Upper lobe of left lung (tissue), 6 donors: Measurements from ENCODE around the gene TRAF5. TPM values are rescaled to one million over a fixed set of nuclear protein-coding genes. Genes with fewer than 3 reads are reported as not detected.

Experiments used
- ATAC-seq, 2 donors: fragments of 200-7000 bp; cut with Tn5 transposase; one replicate each; pipeline ENCODE4 v1.9.1; 2022; ENCODE audit warnings: mild to moderate bottlenecking in 2 of 2, moderate library complexity in 2 of 2; ENCODE audit not compliant: low FRiP score in 2 of 2
- DNase-seq, 2 donors: peaks; one replicate each; pipeline ENCODE4 v3.0.0-alpha.2; 2019 to 2020
- H3K27ac ChIP-seq, 4 donors: fragments of 200-600 bp; sonication (generic); one replicate each; pipeline ENCODE4 v1.5.1; 2016 to 2019
- H3K27me3 ChIP-seq, 4 donors: fragments of 200-600 bp; sonication (generic); one replicate each; pipeline ENCODE4 v1.5.1; 2017 to 2019
- H3K36me3 ChIP-seq, 4 donors: fragments of 200-600 bp; sonication (generic); one replicate each; pipeline ENCODE4 v1.5.1; 2016 to 2019
- H3K4me1 ChIP-seq, 4 donors: fragments of 200-600 bp; sonication (generic); one replicate each; pipeline ENCODE4 v1.5.1; 2018 to 2019
- H3K4me3 ChIP-seq, 4 donors: fragments of 200-600 bp; sonication (generic); one replicate each; pipeline ENCODE4 v1.5.1; 2017 to 2019; ENCODE audit warnings: mild to moderate bottlenecking in 2 of 4, moderate library complexity in 1 of 4
- H3K9me3 ChIP-seq, 4 donors: fragments of 200-600 bp; sonication (generic); one replicate each; pipeline ENCODE4 v1.5.1; 2018 to 2019
- CTCF ChIP-seq, 6 experiments: fragments of 450-650 bp in 4 of 6; fragments of 200-600 bp in 2 of 6; sonication (generic) in 2 of 6; IDR thresholded peaks; one replicate each; pipeline ENCODE4 v1.5.1; 2016 to 2019; ENCODE audit warnings: antibody characterized with exemption in 6 of 6
- EP300 ChIP-seq, 4 donors: sonication (generic); formaldehyde crosslinking; IDR thresholded peaks; one replicate each; pipeline ENCODE4 v1.5.1; 2017; ENCODE audit warnings: antibody characterized with exemption in 4 of 4, control low read depth in 2 of 4
- POLR2A ChIP-seq, 4 donors: fragments of 450-650 bp; IDR thresholded peaks; one replicate each; pipeline ENCODE4 v1.5.1; 2016 to 2017; ENCODE audit warnings: antibody characterized with exemption in 4 of 4, mild to moderate bottlenecking in 2 of 4
- POLR2AphosphoS5 ChIP-seq, 2 donors: sonication (generic); formaldehyde crosslinking; IDR thresholded peaks; one replicate each; pipeline ENCODE4 v1.5.1; 2017; ENCODE audit warnings: antibody characterized with exemption in 2 of 2
- WGBS, 2 donors: methylation state at CpG; one replicate each; pipeline ENCODE4 v1.1.5; 2017 to 2018; 5-methylcytosine and 5-hydroxymethylcytosine counted together
- total RNA-seq, 6 donors: library from RNA; depleted of rRNA in 4 of 6; stranded (reverse); fragments of >200 nt in 4 of 6; gene quantifications; one replicate each; pipeline versions ENCODE4 v1.1.0 to v1.2.1, GENCODE V29; 2016 to 2021
- donor health status: DM: no; HTN: no; CAD: no; lungs with moderate emphysema.
- donor health status: DM: no; HTN: yes; CAD: no; lungs with severe emphysema.

TRAF5 gene
- total RNA-seq, 6 donors from 2014 or later = 4.6 to 13.6 (median 9.5) TPM

- H3K4me1 ChIP-seq = peaks cover 2 to 4% (median 3%) of the 10 kb centered on the region in 4 donors
- no peak for TF ChIP-seq POLR2AphosphoS5 (IDR thresholded peaks at IDR 0.05)
- TF ChIP-seq POLR2A (IDR thresholded peaks at IDR 0.05) = no peak
- no peak for TF ChIP-seq CTCF (IDR thresholded peaks at IDR 0.05)
- TF ChIP-seq EP300 (IDR thresholded peaks at IDR 0.05) = no peak
- no peak overlapping the region for H3K27ac ChIP-seq
- DNase-seq = no peak
- no peaks in the 10 kb centered on the region for H3K27me3 ChIP-seq
- H3K9me3 ChIP-seq = no peaks in the 10 kb centered on the region
- no peak for ATAC-seq
- 85 to 88% methylated on average over 4 of the region's 4 CpGs for WGBS, 2 donors
- H3K4me3 ChIP-seq = no peak overlapping the region
- peaks cover 0 to 12% (median 1%) of the 10 kb centered on the region in 4 donors for H3K36me3 ChIP-seq
These were observed 50.3 kb downstream of the TRAF5 start for GRCh38 chr1:211376807-211377470.

- Histone ChIP-seq H3K4me3 (no peak overlapping the region), H3K36me3 (peaks cover 0 to 12% (median 1%) of the 10 kb centered on the region in 4 donors), H3K9me3 (no peaks in the 10 kb centered on the region), H3K27ac (no peak overlapping the region), H3K27me3 (no peaks in the 10 kb centered on the region), H3K4me1 (peaks cover 3 to 9% (median 5%) of the 10 kb centered on the region in 4 donors)
- ATAC-seq (peak in 1 of 2 donors; percentile 28), DNase-seq (no peak)
- WGBS, 2 donors = 79 to 83% methylated on average over 4 of the region's 4 CpGs
- TF ChIP-seq POLR2AphosphoS5 (IDR thresholded peaks at IDR 0.05) (no peak), POLR2A (IDR thresholded peaks at IDR 0.05) (no peak), EP300 (IDR thresholded peaks at IDR 0.05) (no peak)
These were observed 51.2 kb downstream of the TRAF5 start for GRCh38 chr1:211377539-211378450.

- peak in 1 of 2 donors; percentile 36 for ATAC-seq
- no peak overlapping the region for H3K4me3 ChIP-seq
- 74 to 85% methylated on average over 4 of the region's 4 CpGs for whole genome bisulfite sequencing, 2 donors
- DNase-seq = no peak
- no peak for TF ChIP-seq POLR2A (IDR thresholded peaks at IDR 0.05)
- TF ChIP-seq EP300 (IDR thresholded peaks at IDR 0.05) = no peak
- no peak for TF ChIP-seq CTCF (IDR thresholded peaks at IDR 0.05)
- no peak for TF ChIP-seq POLR2AphosphoS5 (IDR thresholded peaks at IDR 0.05)
- H3K27ac ChIP-seq = no peak overlapping the region
- peaks cover 9 to 15% (median 11%) of the 10 kb centered on the region in 4 donors for H3K4me1 ChIP-seq
- H3K36me3 ChIP-seq = peaks cover 0 to 10% (median 1%) of the 10 kb centered on the region in 4 donors
- no peaks in the 10 kb centered on the region for H3K27me3 ChIP-seq
- H3K9me3 ChIP-seq = no peaks in the 10 kb centered on the region
These were observed 52.2 kb downstream of the TRAF5 start for GRCh38 chr1:211378844-211379243.

- H3K27ac ChIP-seq = no peak overlapping the region
- no peak overlapping the region for H3K4me3 ChIP-seq
- DNase-seq (no peak), ATAC-seq (no peak)
- no peaks in the 10 kb centered on the region for H3K27me3 ChIP-seq
- H3K36me3 ChIP-seq = peaks cover 0 to 4% (median 0%) of the 10 kb centered on the region in 4 donors
- no peaks in the 10 kb centered on the region for H3K9me3 ChIP-seq
- TF ChIP-seq POLR2A (IDR thresholded peaks at IDR 0.05) (no peak), EP300 (IDR thresholded peaks at IDR 0.05) (no peak), CTCF (IDR thresholded peaks at IDR 0.05) (no peak), POLR2AphosphoS5 (IDR thresholded peaks at IDR 0.05) (no peak)
- peaks cover 10 to 16% (median 11%) of the 10 kb centered on the region in 4 donors for H3K4me1 ChIP-seq
These were observed 52.8 kb downstream of the TRAF5 start for GRCh38 chr1:211379446-211379845.

GRCh38 chr1:211381481-211382181 is 55.0 kb downstream of the TRAF5 start:
- peaks cover 7 to 16% (median 11%) of the 10 kb centered on the region in 4 donors for H3K4me1 ChIP-seq
- H3K9me3 ChIP-seq = no peaks in the 10 kb centered on the region
- H3K4me3 ChIP-seq = peak overlapping the region in 2 of 4 donors; percentile 65 to 76
- 84 to 85% methylated on average over 5 of the region's 5 CpGs for WGBS, 2 donors
- H3K27ac ChIP-seq = no peak overlapping the region
- no peaks in the 10 kb centered on the region for H3K36me3 ChIP-seq
- ATAC-seq (no peak), DNase-seq (no peak)
- TF ChIP-seq POLR2A (IDR thresholded peaks at IDR 0.05) (no peak), CTCF (IDR thresholded peaks at IDR 0.05) (no peak), EP300 (IDR thresholded peaks at IDR 0.05) (no peak), POLR2AphosphoS5 (IDR thresholded peaks at IDR 0.05) (no peak)
- no peaks in the 10 kb centered on the region for H3K27me3 ChIP-seq
